ENCODE data around the gene CNTNAP2.

Gene CNTNAP2

DNA sequence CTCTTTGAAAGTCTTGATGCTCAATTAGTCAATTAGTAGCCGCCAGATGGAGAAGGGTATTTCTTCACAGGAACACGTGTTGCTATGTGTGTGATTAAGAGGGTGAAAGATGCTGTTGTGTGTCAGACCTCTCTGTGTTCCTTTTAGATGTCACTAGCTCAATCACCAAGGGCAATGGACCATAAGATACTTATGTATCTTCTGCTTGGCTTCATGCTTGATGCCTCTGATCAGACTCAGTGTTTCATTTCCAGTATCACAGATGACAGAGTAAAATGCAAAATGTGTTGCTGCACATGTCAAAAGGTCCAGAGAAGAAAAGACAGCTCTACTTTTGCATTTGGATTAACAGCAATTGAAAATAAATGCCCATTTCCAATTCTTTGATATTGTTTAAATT, 865.9 kb downstream of the CNTNAP2 start:
- H3K27ac ChIP-seq: no peak overlapping the region
- TF ChIP-seq, protein P1, sequence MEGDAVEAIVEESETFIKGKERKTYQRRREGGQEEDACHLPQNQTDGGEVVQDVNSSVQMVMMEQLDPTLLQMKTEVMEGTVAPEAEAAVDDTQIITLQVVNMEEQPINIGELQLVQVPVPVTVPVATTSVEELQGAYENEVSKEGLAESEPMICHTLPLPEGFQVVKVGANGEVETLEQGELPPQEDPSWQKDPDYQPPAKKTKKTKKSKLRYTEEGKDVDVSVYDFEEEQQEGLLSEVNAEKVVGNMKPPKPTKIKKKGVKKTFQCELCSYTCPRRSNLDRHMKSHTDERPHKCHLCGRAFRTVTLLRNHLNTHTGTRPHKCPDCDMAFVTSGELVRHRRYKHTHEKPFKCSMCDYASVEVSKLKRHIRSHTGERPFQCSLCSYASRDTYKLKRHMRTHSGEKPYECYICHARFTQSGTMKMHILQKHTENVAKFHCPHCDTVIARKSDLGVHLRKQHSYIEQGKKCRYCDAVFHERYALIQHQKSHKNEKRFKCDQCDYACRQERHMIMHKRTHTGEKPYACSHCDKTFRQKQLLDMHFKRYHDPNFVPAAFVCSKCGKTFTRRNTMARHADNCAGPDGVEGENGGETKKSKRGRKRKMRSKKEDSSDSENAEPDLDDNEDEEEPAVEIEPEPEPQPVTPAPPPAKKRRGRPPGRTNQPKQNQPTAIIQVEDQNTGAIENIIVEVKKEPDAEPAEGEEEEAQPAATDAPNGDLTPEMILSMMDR (conservative IDR thresholded peaks at IDR 0.05): no peak
- no peak for TF ChIP-seq ZFX (IDR thresholded peaks at IDR 0.05)

DNA sequence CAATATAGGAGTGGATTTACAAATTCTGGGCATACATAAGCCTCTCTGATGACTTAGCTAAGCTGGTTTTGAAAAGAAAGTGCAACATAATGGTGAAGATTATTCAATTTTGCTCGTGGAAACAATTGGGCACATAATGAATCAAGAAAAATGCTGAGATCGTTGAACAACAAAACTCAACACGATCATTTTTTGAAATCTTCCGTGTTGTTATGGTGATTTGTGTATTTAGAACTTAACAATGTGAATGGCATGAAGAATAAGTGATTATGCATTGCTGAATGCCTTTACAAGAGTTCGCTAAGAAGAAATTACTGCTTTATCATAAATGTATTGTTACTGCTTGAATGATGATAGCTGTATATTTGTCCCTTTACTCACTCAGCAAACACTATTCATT, 875.0 kb downstream of the CNTNAP2 start:
- no peak overlapping the region for H3K27ac ChIP-seq
- TF ChIP-seq, protein P1 (conservative IDR thresholded peaks at IDR 0.05): no peak
- TF ChIP-seq ZFX (IDR thresholded peaks at IDR 0.05): no peak

DNA sequence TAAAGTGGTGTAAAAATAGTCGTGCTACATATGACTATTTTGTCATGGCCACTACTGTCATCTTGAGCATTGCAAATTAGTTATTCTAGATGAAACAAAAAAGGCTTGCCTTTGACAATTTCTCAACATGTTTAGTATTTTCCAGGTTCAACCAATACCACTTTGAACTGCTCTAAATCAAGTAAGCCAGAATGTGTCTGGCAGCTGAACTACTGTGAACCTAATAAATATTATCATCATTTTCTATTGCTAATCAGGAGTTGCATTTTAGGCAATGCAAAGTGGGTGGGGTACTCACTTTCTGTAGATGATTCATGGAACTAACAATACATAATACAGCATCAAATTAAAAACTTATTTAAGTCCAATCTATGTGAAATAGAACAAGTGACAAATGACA, 877.2 kb downstream of the CNTNAP2 start:
- TF ChIP-seq ZFX (IDR thresholded peaks at IDR 0.05): no peak
- TF ChIP-seq, protein P1 (conservative IDR thresholded peaks at IDR 0.05): no peak

DNA sequence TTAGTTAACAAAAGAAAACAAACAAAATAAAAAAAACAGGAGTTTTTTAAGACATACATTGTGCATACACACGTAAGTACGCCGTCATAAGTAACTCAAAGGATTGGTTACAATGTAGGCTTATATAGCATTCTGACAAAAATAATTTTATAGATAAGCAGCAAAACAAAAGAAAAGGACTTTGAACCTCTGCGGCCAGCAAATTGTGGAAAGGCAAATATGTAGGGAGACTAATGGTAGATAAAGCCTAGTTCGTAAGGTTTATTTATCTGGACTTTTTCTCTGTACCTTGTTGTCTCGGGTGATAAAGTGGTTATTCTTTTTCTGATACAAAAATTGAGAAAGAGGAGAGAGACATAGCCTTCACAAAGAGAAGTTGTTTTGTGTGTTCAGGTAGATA, 891.9 kb downstream of the CNTNAP2 start:
- TF ChIP-seq ZFX (IDR thresholded peaks at IDR 0.05): no peak
- TF ChIP-seq, protein P1 (conservative IDR thresholded peaks at IDR 0.05): no peak
- no peak overlapping the region for H3K27ac ChIP-seq

More for the DNA sequence above, 877.2 kb downstream of the CNTNAP2 start:
- H3K27ac ChIP-seq: no peak overlapping the region

- no peak overlapping the region for H3K27ac ChIP-seq
- TF ChIP-seq, protein P1 (conservative IDR thresholded peaks at IDR 0.05): no peak
- TF ChIP-seq ZFX (IDR thresholded peaks at IDR 0.05): no peak
Measured at GRCh38 chr7:147012666-147013065, 896.1 kb downstream of the CNTNAP2 start.

DNA sequence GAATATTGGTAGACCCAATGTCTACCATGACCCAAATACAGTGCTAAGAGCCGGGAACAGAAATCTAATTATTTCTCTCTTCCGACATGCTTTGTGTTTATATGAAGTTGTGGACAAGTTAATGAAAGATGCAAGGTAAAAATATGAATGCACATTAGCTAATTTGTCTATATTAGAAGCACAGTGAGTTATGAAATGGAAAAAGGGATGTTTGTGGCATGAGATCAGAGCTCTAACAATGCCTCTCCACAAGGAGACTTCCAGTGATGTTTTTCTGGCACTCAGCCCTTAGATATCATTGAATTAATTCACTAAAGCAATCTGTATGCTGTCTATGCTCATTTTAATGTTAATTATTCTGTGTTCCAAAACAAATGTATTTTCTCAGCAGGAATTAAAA, 897.2 kb downstream of the CNTNAP2 start:
- TF ChIP-seq ZFX (IDR thresholded peaks at IDR 0.05): no peak
- TF ChIP-seq, protein P1 (conservative IDR thresholded peaks at IDR 0.05): no peak
- H3K27ac ChIP-seq: no peak overlapping the region

DNA sequence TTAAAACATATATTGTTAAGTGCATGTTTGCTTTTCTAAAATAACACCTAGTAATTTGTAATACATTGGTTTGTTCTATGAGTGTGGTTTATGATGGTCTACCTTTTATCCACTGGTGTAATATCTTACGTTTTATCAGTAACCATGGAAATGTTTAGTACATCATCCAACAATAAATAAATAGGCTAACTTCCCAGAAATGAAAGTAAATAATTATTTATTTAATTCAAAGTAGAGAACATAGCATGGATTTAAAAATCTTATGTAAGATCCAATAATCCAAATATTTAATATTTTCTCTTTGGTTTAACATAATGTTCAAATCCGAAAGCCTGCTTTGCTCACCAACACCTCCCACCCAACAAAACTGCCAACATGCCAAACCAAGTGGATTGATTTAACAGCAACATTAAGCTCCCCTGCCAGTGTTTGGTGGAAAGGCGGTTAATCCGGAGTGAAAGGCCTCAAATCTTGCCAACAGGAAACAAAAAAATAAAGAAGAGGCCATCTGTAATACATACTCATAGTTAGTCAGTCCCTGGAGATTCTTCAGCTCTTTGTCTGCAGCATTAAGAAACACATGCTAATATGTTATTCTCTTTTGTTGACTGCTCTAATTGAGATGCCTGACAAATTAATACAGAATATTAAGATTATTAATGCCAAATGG, 897.8 kb downstream of the CNTNAP2 start:
- TF ChIP-seq, protein P1 (conservative IDR thresholded peaks at IDR 0.05): no peak
- TF ChIP-seq ZFX (IDR thresholded peaks at IDR 0.05): no peak
- no peak overlapping the region for H3K27ac ChIP-seq

All from C4-2B (cell line).